Left ventricle myocardium inferior (tissue), 1 donor: Measurements from ENCODE around the gene MAPK8. TPM values are rescaled to one million over a fixed set of nuclear protein-coding genes. Genes with fewer than 3 reads are reported as not detected.

Experiments used
- DNase-seq: peaks from one replicate; pipeline ENCODE4 v3.0.0-alpha.2; 2020
- H3K27ac ChIP-seq: fragments of 200-600 bp; replicated peaks from 2 replicates; pipeline ENCODE4 v1.8.0; 2021
- H3K27me3 ChIP-seq: fragments of 200-600 bp; 2 replicates; pipeline ENCODE4 v1.8.0; 2021; ENCODE audit warnings: low read depth
- H3K36me3 ChIP-seq: fragments of 200-600 bp; 2 replicates; pipeline ENCODE4 v1.8.0; 2021
- H3K4me1 ChIP-seq: fragments of 200-600 bp; 2 replicates; pipeline ENCODE4 v1.8.0; 2021
- H3K4me3 ChIP-seq: fragments of 200-600 bp; 2 replicates; pipeline ENCODE4 v1.8.0; 2021; ENCODE audit warnings: mild to moderate bottlenecking, moderate library complexity
- H3K9me3 ChIP-seq: fragments of 200-600 bp; replicated peaks from 2 replicates; pipeline ENCODE4 v1.8.0; 2021
- CTCF ChIP-seq: fragments of 200-600 bp; IDR thresholded peaks from 2 replicates; pipeline ENCODE4 v1.8.0; 2021; ENCODE audit warnings: antibody characterized with exemption, mild to moderate bottlenecking, borderline replicate concordance
- intact Hi-C: fragments of 100-400 bp; cut with micrococcal nuclease; formaldehyde crosslinking; loops from one replicate; pipeline ENCODE4 v1.11.0; 2022
- total RNA-seq: library from RNA; stranded (reverse); fragmentation: NEBNext Ultra II Directional; extraction: Animal tissue kit (Norgen Biotek cat#: 25700); gene quantifications from one replicate; pipeline ENCODE4 v1.2.1, GENCODE V29; 2021
- donor health status: DM: no; HTN: yes; CAD: no; lungs with severe emphysema.

MAPK8 gene
- total RNA-seq, 1 donor from 2014 or later = 32.7 TPM

GRCh38 chr10:48292616-48293015 lies 13.9 kb upstream of the MAPK8 start:
- H3K36me3 ChIP-seq = no peaks in the 10 kb centered on the region
- TF ChIP-seq CTCF = no peak
- peaks cover 15% of the 10 kb centered on the region for H3K4me1 ChIP-seq
- no peak for DNase-seq
- intact Hi-C loops = no loop called here
- no peak overlapping the region for H3K27ac ChIP-seq
- H3K4me3 ChIP-seq = no peak overlapping the region
- peaks cover 5% of the 10 kb centered on the region for H3K9me3 ChIP-seq
- H3K27me3 ChIP-seq = no peaks in the 10 kb centered on the region

- H3K4me3 ChIP-seq = no peak overlapping the region
- no peak for DNase-seq
- H3K9me3 ChIP-seq = peaks cover 5% of the 10 kb centered on the region
- no peak for TF ChIP-seq CTCF
- H3K4me1 ChIP-seq = peaks cover 7% of the 10 kb centered on the region
- no peak overlapping the region for H3K27ac ChIP-seq
- intact Hi-C loops = no loop called here
- no peaks in the 10 kb centered on the region for H3K36me3 ChIP-seq
- no peaks in the 10 kb centered on the region for H3K27me3 ChIP-seq
Observed at GRCh38 chr10:48294431-48294830, 12.0 kb upstream of the MAPK8 start.

- Histone ChIP-seq H3K4me3 (no peak overlapping the region), H3K4me1 (no peaks in the 10 kb centered on the region), H3K27me3 (no peaks in the 10 kb centered on the region), H3K36me3 (no peaks in the 10 kb centered on the region), H3K27ac (no peak overlapping the region), H3K9me3 (peaks cover 5% of the 10 kb centered on the region)
- intact Hi-C loops = no loop called here
- DNase-seq = no peak
- no peak for TF ChIP-seq CTCF
Observed at GRCh38 chr10:48296576-48297098, 9.8 kb upstream of the MAPK8 start.

GRCh38 chr10:48299066-48299465 lies 7.4 kb upstream of the MAPK8 start:
- no peak for TF ChIP-seq CTCF
- Histone ChIP-seq H3K4me3 (no peak overlapping the region), H3K27ac (no peak overlapping the region), H3K27me3 (no peaks in the 10 kb centered on the region), H3K9me3 (no peaks in the 10 kb centered on the region), H3K4me1 (no peaks in the 10 kb centered on the region), H3K36me3 (no peaks in the 10 kb centered on the region)
- DNase-seq = no peak
- intact Hi-C loops = no loop called here

- intact Hi-C loops = no loop called here
- Histone ChIP-seq H3K4me3 (no peak overlapping the region), H3K36me3 (no peaks in the 10 kb centered on the region), H3K27me3 (no peaks in the 10 kb centered on the region), H3K27ac (no peak overlapping the region), H3K4me1 (no peaks in the 10 kb centered on the region), H3K9me3 (no peaks in the 10 kb centered on the region)
- no peak for DNase-seq
- TF ChIP-seq CTCF = no peak
Observed at GRCh38 chr10:48299692-48300091, 6.8 kb upstream of the MAPK8 start.

- Histone ChIP-seq H3K27ac (no peak overlapping the region), H3K36me3 (no peaks in the 10 kb centered on the region), H3K27me3 (no peaks in the 10 kb centered on the region), H3K9me3 (no peaks in the 10 kb centered on the region), H3K4me1 (no peaks in the 10 kb centered on the region), H3K4me3 (no peak overlapping the region)
- DNase-seq = no peak
- TF ChIP-seq CTCF = no peak
- intact Hi-C loops = no loop called here
Observed at GRCh38 chr10:48300556-48300955, 5.9 kb upstream of the MAPK8 start.
